ENCODE data around the gene TLCD3B. TPM values are rescaled to one million over a fixed set of nuclear protein-coding genes. Genes with fewer than 3 reads are reported as not detected.

TLCD3B gene
- total RNA-seq, 3 donors from 2014 or later (not counting 1 experiment from before 2014, with no cell fraction given): 0.88 to 2.0 (median 1.7) TPM

DNA sequence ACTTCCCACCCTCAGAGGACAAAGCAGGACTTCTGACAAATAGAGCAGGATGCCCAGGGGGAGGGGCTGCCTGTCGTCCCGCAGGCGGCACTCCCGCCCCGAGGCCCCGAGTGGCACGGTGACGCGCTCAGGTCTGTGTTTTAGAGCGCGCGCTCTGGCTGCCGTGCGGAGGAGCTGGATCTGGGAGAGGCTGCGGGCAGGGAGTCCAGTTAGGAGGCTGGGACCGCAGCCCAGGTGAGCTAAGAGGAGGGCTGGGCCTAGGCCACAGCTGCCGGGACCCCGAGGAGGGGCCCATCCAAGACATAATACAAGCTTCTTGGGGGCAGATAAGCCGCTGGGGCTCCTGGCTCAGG lies 26.7 kb downstream of the TLCD3B start:
- ATAC-seq (no peak), DNase-seq (no peak)
- H3K27me3 Mint-ChIP-seq (ENCODE audit: low read depth in 2 of 2): peaks cover 0 to 8% of the 10 kb centered on the region in 2 donors
- Histone ChIP-seq H3K27me3 (ENCODE audit: control insufficient read depth, insufficient read depth, low read length) (no peaks in the 10 kb centered on the region), H3K36me3 (ENCODE audit: control insufficient read depth, insufficient read depth, low read length) (peaks cover 17% of the 10 kb centered on the region), H3K4me1 (ENCODE audit: control insufficient read depth, insufficient read depth, low read length) (peaks cover 2% of the 10 kb centered on the region), H3K9me3 (ENCODE audit: control insufficient read depth, insufficient read depth, low read length) (no peaks in the 10 kb centered on the region), H3K27ac (ENCODE audit: low read length) (no peak overlapping the region), H3K4me3 (ENCODE audit: low read length) (no peak overlapping the region)
- peaks cover 0 to 25% of the 10 kb centered on the region in 2 donors for H3K4me1 Mint-ChIP-seq
- no peaks in the 10 kb centered on the region for H3K9me3 Mint-ChIP-seq
- 73% methylated on average over 19 of the region's 19 CpGs for WGBS (ENCODE audit: insufficient coverage)
- no peak overlapping the region for H3K27ac Mint-ChIP-seq
- TF ChIP-seq, protein P1, sequence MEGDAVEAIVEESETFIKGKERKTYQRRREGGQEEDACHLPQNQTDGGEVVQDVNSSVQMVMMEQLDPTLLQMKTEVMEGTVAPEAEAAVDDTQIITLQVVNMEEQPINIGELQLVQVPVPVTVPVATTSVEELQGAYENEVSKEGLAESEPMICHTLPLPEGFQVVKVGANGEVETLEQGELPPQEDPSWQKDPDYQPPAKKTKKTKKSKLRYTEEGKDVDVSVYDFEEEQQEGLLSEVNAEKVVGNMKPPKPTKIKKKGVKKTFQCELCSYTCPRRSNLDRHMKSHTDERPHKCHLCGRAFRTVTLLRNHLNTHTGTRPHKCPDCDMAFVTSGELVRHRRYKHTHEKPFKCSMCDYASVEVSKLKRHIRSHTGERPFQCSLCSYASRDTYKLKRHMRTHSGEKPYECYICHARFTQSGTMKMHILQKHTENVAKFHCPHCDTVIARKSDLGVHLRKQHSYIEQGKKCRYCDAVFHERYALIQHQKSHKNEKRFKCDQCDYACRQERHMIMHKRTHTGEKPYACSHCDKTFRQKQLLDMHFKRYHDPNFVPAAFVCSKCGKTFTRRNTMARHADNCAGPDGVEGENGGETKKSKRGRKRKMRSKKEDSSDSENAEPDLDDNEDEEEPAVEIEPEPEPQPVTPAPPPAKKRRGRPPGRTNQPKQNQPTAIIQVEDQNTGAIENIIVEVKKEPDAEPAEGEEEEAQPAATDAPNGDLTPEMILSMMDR (IDR thresholded peaks at IDR 0.05): no peak
- intact Hi-C loops (cut with micrococcal nuclease): no loop called here
- H3K4me3 Mint-ChIP-seq: no peak overlapping the region
- no peaks in the 10 kb centered on the region for H3K36me3 Mint-ChIP-seq

DNA sequence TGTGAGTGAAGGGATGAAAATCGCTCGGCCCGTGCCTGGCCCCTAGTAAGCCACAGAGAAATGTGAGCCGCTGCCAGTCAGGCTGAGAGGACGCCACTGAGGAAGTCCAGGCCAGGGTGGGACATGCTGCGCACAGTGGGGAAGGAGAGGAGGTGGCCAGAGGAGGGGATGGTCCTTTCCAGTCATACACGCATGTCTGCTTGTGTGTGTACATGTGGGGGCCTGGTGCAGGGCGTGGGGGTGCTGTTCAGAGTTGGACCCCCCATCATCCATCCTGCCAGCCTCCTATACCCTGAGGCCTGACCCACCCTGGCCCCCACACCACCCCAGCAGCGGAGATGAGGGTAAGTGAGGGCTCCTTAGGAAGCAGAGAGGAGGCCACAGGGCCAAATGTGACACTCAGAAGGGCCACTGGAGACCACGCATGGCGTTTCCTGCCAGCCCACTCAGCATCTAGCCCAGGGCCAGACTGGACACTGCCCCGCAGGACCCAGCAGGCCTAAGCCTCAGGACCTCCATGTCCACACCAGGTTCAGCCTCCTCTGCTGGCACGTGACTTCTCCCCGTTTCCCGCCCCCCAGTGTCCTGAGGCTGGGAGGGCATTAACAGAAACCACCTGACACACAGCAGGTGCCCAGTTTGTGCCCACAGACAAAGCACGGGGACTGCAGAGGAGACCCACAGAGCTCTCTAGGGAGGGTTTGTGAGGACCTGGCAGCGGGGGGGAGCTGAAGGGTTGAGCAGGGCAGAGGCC lies 27.2 kb downstream of the TLCD3B start:
- Mint-ChIP-seq H3K9me3 (no peaks in the 10 kb centered on the region), H3K4me3 (no peak overlapping the region), H3K27ac (no peak overlapping the region), H3K4me1 (peaks cover 0 to 26% of the 10 kb centered on the region in 2 donors), H3K27me3 (ENCODE audit: low read depth in 2 of 2) (peaks cover 0 to 3% of the 10 kb centered on the region in 2 donors), H3K36me3 (no peaks in the 10 kb centered on the region)
- Histone ChIP-seq H3K27ac (ENCODE audit: low read length) (no peak overlapping the region), H3K4me1 (ENCODE audit: control insufficient read depth, insufficient read depth, low read length) (peaks cover 2% of the 10 kb centered on the region), H3K27me3 (ENCODE audit: control insufficient read depth, insufficient read depth, low read length) (no peaks in the 10 kb centered on the region), H3K36me3 (ENCODE audit: control insufficient read depth, insufficient read depth, low read length) (peaks cover 19% of the 10 kb centered on the region), H3K9me3 (ENCODE audit: control insufficient read depth, insufficient read depth, low read length) (no peaks in the 10 kb centered on the region), H3K4me3 (ENCODE audit: low read length) (no peak overlapping the region)
- ATAC-seq (no peak), DNase-seq (no peak)
- 88% methylated on average over 15 of the region's 17 CpGs for WGBS (ENCODE audit: insufficient coverage)
- TF ChIP-seq, protein P1 (IDR thresholded peaks at IDR 0.05): no peak
- intact Hi-C loops (cut with micrococcal nuclease): no loop called here

DNA sequence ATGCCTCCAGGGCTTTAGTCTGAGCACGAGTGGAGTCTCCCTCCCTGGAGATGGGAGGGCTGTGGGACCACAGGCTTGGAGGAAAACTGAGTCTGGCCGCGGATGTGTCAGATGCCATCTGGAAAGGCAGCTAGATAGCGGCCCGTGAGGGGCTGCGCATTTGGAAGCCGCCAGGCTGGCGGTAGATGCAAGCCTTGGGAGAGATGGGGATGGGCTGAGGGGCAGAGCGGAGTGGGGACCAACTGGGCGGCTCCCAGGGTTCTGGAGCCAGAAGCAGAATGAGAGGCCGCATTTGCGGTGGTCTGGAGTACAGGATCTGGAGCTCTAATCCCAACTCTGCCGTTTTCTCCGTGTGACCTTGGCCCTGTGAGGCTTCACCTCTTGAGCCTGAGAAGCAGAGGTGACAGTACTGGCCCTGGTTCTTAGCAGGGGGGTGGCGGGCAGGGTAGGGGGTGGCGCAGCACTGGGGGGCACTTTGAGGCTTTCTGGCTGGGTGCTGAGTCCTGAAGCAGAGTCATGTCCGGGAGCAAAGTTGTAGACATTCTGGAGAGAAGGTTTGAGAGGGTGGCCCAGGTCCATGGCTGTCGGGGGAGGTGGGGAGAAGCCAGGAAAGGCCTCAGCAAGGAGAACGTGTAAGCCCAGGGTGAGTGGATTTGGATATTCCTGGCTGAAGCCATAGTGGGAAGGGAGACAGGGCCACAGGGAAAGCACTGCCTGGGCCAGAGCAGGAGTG lies 28.3 kb downstream of the TLCD3B start:
- Histone ChIP-seq H3K27me3 (ENCODE audit: control insufficient read depth, insufficient read depth, low read length) (no peaks in the 10 kb centered on the region), H3K9me3 (ENCODE audit: control insufficient read depth, insufficient read depth, low read length) (no peaks in the 10 kb centered on the region), H3K4me1 (ENCODE audit: control insufficient read depth, insufficient read depth, low read length) (peaks cover 2% of the 10 kb centered on the region), H3K4me3 (ENCODE audit: low read length) (no peak overlapping the region), H3K27ac (ENCODE audit: low read length) (no peak overlapping the region), H3K36me3 (ENCODE audit: control insufficient read depth, insufficient read depth, low read length) (peaks cover 19% of the 10 kb centered on the region)
- H3K27me3 Mint-ChIP-seq (ENCODE audit: low read depth in 2 of 2): no peaks in the 10 kb centered on the region
- TF ChIP-seq, protein P1 (IDR thresholded peaks at IDR 0.05): no peak
- intact Hi-C loops (cut with micrococcal nuclease): no loop called here
- H3K4me3 Mint-ChIP-seq: no peak overlapping the region
- no peaks in the 10 kb centered on the region for H3K9me3 Mint-ChIP-seq
- DNase-seq (no peak), ATAC-seq (no peak)
- WGBS (ENCODE audit: insufficient coverage): 92% methylated on average over 19 of the region's 19 CpGs
- H3K27ac Mint-ChIP-seq: peak overlapping the region in 1 of 2 donors; percentile 54
- no peaks in the 10 kb centered on the region for H3K36me3 Mint-ChIP-seq
- peaks cover 0 to 26% of the 10 kb centered on the region in 2 donors for H3K4me1 Mint-ChIP-seq

Measured in natural killer cell (primary cell).